Measurements from ENCODE around the gene STAP2. TPM values are rescaled to one million over a fixed set of nuclear protein-coding genes. Genes with fewer than 3 reads are reported as not detected.
"Not testable (repeated sequence)": the region's sequence is repeated elsewhere in the genome, so short reads cannot be mapped to it uniquely, and the experiment has no call there.

STAP2 gene
- polyA plus RNA-seq, 4 donors = 21.0 to 33.6 (median 28.5) TPM

- DNase-seq (ENCODE audit: low read depth in 4 of 4, low spot score in 2 of 4) = no peak
Observed at GRCh38 chr19:4278419-4279266, 60.0 kb downstream of the STAP2 start, which contains the start of gene SHD. SHD (plus strand) TSS chr19:4279266; CDS start chr19:4280064, 798 bp downstream.

- no peak for DNase-seq (ENCODE audit: low read depth in 4 of 4, low spot score in 2 of 4)
Observed at GRCh38 chr19:4278010-4278409, 60.6 kb downstream of the STAP2 start.

GRCh38 chr19:4277191-4277696, 61.4 kb downstream of the STAP2 start:
- DNase-seq (ENCODE audit: low read depth in 4 of 4, low spot score in 2 of 4) = no peak

- not testable (repeated sequence) for DNase-seq (ENCODE audit: low read depth in 4 of 4, low spot score in 2 of 4)
Observed at GRCh38 chr19:4274321-4274686, 64.3 kb downstream of the STAP2 start.

Other genes with a start within 250 kb of the STAP2 start
- 100 to 1,000 TPM in 3 of 4 donors, 10 to 100 TPM in 1; 81.9 to 151 (median 130) TPM for gene MAP2K2, start 214.7 kb downstream of the STAP2 start, polyA plus RNA-seq (ENCODE audit: insufficient read length in 4 of 4)
- 1 to 10 TPM in 3 of 4 donors, under 1 TPM in 1; 0.65 to 1.7 (median 1.4) TPM for gene CREB3L3, start 185.2 kb downstream of the STAP2 start, polyA plus RNA-seq (ENCODE audit: insufficient read length in 4 of 4)
- 10 to 100 TPM; 14.8 to 28.3 (median 22.7) TPM for gene SIRT6, start 156.3 kb downstream of the STAP2 start, polyA plus RNA-seq (ENCODE audit: insufficient read length in 4 of 4)
- 1 to 10 TPM in 3 of 4 donors, under 1 TPM in 1; 0.95 to 1.8 (median 1.4) TPM for gene ANKRD24, start 156.1 kb downstream of the STAP2 start, polyA plus RNA-seq (ENCODE audit: insufficient read length in 4 of 4)
- under 1 TPM; 0.18 to 0.68 (median 0.51) TPM for gene EBI3, start 109.3 kb downstream of the STAP2 start, polyA plus RNA-seq (ENCODE audit: insufficient read length in 4 of 4)
- gene YJU2, start 91.7 kb downstream of the STAP2 start, polyA plus RNA-seq (ENCODE audit: insufficient read length in 4 of 4) = 10 to 100 TPM; 19.7 to 28.5 (median 22.7) TPM
- 1 to 10 TPM; 1.5 to 3.3 (median 2.3) TPM for gene SHD, start 59.6 kb downstream of the STAP2 start, polyA plus RNA-seq (ENCODE audit: insufficient read length in 4 of 4)
- gene TMIGD2, start 36.4 kb downstream of the STAP2 start, polyA plus RNA-seq (ENCODE audit: insufficient read length in 4 of 4) = under 1 TPM; 0.33 to 0.61 (median 0.48) TPM
- 10 to 100 TPM in 1 of 4 donors, 1 to 10 TPM in 3; 3.9 to 11.4 (median 7.1) TPM for gene FSD1, start 34.2 kb downstream of the STAP2 start, polyA plus RNA-seq (ENCODE audit: insufficient read length in 4 of 4)
- 10 to 100 TPM; 21.8 to 36.6 (median 28.9) TPM for gene MPND, start 4.7 kb upstream of the STAP2 start, polyA plus RNA-seq (ENCODE audit: insufficient read length in 4 of 4)
- gene SH3GL1, start 61.7 kb upstream of the STAP2 start, polyA plus RNA-seq (ENCODE audit: insufficient read length in 4 of 4) = 10 to 100 TPM; 51.5 to 82.9 (median 75.5) TPM
- gene CHAF1A, start 63.8 kb upstream of the STAP2 start, polyA plus RNA-seq (ENCODE audit: insufficient read length in 4 of 4) = 10 to 100 TPM; 19.8 to 28.9 (median 22.3) TPM
- gene UBXN6, start 119.0 kb upstream of the STAP2 start, polyA plus RNA-seq (ENCODE audit: insufficient read length in 4 of 4) = 100 to 1,000 TPM in 2 of 4 donors, 10 to 100 TPM in 2; 84.2 to 129 (median 112) TPM
- gene HDGFL2, start 133.5 kb upstream of the STAP2 start, polyA plus RNA-seq (ENCODE audit: insufficient read length in 4 of 4) = 10 to 100 TPM; 61.5 to 96.9 (median 89.2) TPM
- 1 to 10 TPM in 2 of 4 donors, under 1 TPM in 2; 0.48 to 2.2 (median 1.1) TPM for gene PLIN4, start 179.7 kb upstream of the STAP2 start, polyA plus RNA-seq (ENCODE audit: insufficient read length in 4 of 4)
- 10 to 100 TPM in 1 of 4 donors, 1 to 10 TPM in 3; 2.6 to 12.3 (median 5.4) TPM for gene PLIN5, start 196.4 kb upstream of the STAP2 start, polyA plus RNA-seq (ENCODE audit: insufficient read length in 4 of 4)
- gene LRG1, start 201.2 kb upstream of the STAP2 start, polyA plus RNA-seq (ENCODE audit: insufficient read length in 4 of 4) = 1 to 10 TPM in 2 of 4 donors, under 1 TPM in 2; 0.68 to 1.5 (median 1.2) TPM
- 1 to 10 TPM; 2.4 to 4.0 (median 2.9) TPM for gene SEMA6B, start 220.9 kb upstream of the STAP2 start, polyA plus RNA-seq (ENCODE audit: insufficient read length in 4 of 4)

Data from left renal cortex interstitium (tissue), 4 donors.